ENCODE results near the gene TADA3.

TADA3 gene

DNA sequence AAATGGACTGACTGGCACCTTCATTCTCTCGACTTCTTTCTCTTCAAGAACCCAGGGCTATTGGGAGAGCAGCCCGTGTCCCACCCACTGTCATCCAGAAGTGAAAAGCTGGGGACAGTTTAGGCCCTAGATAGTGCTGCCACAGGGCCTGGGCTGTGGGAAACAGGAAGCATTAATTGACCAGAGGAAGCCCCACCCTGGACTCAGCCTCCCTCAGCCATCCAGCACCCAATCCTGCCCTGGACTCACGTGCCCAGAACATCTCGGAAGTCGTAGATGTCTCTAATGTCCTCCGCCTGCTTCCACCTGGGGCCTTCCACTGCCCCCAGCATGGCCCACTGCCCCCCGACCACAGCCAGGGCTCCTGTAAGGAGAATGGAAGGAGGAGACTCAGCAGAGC lies 24.9 kb downstream of the TADA3 start:
- Histone ChIP-seq H3K36me3 (ENCODE audit: low read depth) (no peaks in the 10 kb centered on the region), H3K27ac (ENCODE audit: poor library complexity, severe bottlenecking) (no peak overlapping the region), H3K4me3 (ENCODE audit: severe bottlenecking) (no peak overlapping the region), H3K9me3 (ENCODE audit: severe bottlenecking) (no peaks in the 10 kb centered on the region), H3K4me1 (ENCODE audit: insufficient read depth, poor library complexity, severe bottlenecking) (no peaks in the 10 kb centered on the region), H3K27me3 (ENCODE audit: insufficient read depth, poor library complexity, severe bottlenecking) (no peaks in the 10 kb centered on the region)
- TF ChIP-seq, protein P1, sequence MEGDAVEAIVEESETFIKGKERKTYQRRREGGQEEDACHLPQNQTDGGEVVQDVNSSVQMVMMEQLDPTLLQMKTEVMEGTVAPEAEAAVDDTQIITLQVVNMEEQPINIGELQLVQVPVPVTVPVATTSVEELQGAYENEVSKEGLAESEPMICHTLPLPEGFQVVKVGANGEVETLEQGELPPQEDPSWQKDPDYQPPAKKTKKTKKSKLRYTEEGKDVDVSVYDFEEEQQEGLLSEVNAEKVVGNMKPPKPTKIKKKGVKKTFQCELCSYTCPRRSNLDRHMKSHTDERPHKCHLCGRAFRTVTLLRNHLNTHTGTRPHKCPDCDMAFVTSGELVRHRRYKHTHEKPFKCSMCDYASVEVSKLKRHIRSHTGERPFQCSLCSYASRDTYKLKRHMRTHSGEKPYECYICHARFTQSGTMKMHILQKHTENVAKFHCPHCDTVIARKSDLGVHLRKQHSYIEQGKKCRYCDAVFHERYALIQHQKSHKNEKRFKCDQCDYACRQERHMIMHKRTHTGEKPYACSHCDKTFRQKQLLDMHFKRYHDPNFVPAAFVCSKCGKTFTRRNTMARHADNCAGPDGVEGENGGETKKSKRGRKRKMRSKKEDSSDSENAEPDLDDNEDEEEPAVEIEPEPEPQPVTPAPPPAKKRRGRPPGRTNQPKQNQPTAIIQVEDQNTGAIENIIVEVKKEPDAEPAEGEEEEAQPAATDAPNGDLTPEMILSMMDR (IDR thresholded peaks at IDR 0.05; ENCODE audit: poor library complexity, severe bottlenecking) = no peak
- no peak for DNase-seq (ENCODE audit: low spot score)
- ATAC-seq (ENCODE audit: low read depth) = no peak

DNA sequence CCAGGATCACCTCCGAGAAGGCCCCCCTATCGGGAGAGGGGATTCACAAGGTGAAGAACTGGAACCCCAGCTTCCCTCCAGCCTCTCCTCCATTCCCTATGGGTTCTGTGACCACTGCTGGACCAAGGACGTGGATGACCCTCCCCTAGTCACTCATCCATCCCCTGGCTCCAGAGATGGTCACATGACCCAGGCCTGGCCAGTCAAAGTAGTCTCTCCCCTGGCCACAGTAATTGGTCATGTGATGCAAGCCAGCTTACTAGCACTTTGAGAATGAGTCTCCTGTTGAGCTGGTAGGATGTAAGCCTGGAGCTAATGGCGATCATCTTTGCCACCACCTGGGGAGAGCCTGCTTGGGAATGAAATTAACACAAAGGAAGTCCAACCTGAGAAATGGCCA lies 26.4 kb downstream of the TADA3 start:
- no peaks in the 10 kb centered on the region for H3K27me3 ChIP-seq (ENCODE audit: insufficient read depth, poor library complexity, severe bottlenecking)
- TF ChIP-seq, protein P1 (IDR thresholded peaks at IDR 0.05; ENCODE audit: poor library complexity, severe bottlenecking) = no peak
- H3K36me3 ChIP-seq (ENCODE audit: low read depth) = no peaks in the 10 kb centered on the region
- ATAC-seq (ENCODE audit: low read depth) (no peak), DNase-seq (ENCODE audit: low spot score) (no peak)
- H3K4me1 ChIP-seq (ENCODE audit: insufficient read depth, poor library complexity, severe bottlenecking) = no peaks in the 10 kb centered on the region
- H3K27ac ChIP-seq (ENCODE audit: poor library complexity, severe bottlenecking) = no peak overlapping the region
- H3K9me3 ChIP-seq (ENCODE audit: severe bottlenecking) = no peaks in the 10 kb centered on the region
- no peak overlapping the region for H3K4me3 ChIP-seq (ENCODE audit: severe bottlenecking)

DNA sequence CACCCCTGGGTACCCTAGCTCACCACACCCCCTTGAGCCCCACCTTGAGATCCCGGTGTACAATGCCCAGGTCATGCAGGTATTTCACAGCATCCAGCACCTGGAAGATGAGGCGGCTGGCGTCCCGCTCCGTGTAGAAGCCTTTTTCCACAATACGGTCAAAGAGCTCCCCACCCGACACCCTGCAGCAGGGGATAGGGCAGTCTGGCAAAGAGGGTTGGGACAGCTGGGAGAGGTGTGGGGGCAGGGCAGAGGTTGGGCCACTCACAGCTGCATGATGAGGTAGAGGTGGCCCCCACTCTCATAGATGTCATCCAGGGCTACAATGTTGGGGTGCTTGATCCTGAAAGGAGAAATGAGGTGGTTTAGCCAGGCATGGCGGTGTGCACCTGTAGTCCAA lies 29.4 kb downstream of the TADA3 start:
- H3K27me3 ChIP-seq (ENCODE audit: insufficient read depth, poor library complexity, severe bottlenecking) = no peaks in the 10 kb centered on the region
- TF ChIP-seq, protein P1 (IDR thresholded peaks at IDR 0.05; ENCODE audit: poor library complexity, severe bottlenecking) = no peak
- H3K4me1 ChIP-seq (ENCODE audit: insufficient read depth, poor library complexity, severe bottlenecking) = no peaks in the 10 kb centered on the region
- DNase-seq (ENCODE audit: low spot score) (no peak), ATAC-seq (ENCODE audit: low read depth) (no peak)
- H3K4me3 ChIP-seq (ENCODE audit: severe bottlenecking) = no peak overlapping the region
- H3K9me3 ChIP-seq (ENCODE audit: severe bottlenecking) = no peaks in the 10 kb centered on the region
- peaks cover 14% of the 10 kb centered on the region; the same call in 1 of the 2 replicates for H3K36me3 ChIP-seq (ENCODE audit: low read depth)
- H3K27ac ChIP-seq (ENCODE audit: poor library complexity, severe bottlenecking) = no peak overlapping the region

DNA sequence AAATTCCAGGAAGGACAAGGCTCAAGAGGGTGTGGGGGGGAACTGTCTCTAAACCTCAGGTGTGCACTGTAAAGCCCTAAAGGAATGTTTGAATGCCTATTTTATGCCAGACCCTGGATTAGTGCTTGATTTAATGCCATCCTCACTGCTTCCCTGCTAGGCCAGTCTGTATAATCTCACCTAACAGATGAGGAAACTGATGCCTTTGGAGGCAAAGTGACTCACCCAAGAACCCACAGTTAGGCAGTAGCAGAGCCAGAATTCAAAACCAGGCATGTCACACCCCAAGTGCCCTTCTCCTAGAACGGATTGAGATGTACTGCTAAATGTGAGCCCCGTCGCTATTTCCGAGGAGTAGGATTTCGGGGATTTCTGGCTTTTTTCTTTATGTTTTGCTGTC lies 30.4 kb downstream of the TADA3 start:
- H3K36me3 ChIP-seq (ENCODE audit: low read depth) = peaks cover 19% of the 10 kb centered on the region
- ATAC-seq (ENCODE audit: low read depth) (no peak), DNase-seq (ENCODE audit: low spot score) (no peak)
- no peaks in the 10 kb centered on the region for H3K9me3 ChIP-seq (ENCODE audit: severe bottlenecking)
- H3K4me1 ChIP-seq (ENCODE audit: insufficient read depth, poor library complexity, severe bottlenecking) = no peaks in the 10 kb centered on the region
- H3K27me3 ChIP-seq (ENCODE audit: insufficient read depth, poor library complexity, severe bottlenecking) = no peaks in the 10 kb centered on the region
- TF ChIP-seq, protein P1 (IDR thresholded peaks at IDR 0.05; ENCODE audit: poor library complexity, severe bottlenecking) = no peak
- no peak overlapping the region for H3K27ac ChIP-seq (ENCODE audit: poor library complexity, severe bottlenecking)
- H3K4me3 ChIP-seq (ENCODE audit: severe bottlenecking) = no peak overlapping the region

DNA sequence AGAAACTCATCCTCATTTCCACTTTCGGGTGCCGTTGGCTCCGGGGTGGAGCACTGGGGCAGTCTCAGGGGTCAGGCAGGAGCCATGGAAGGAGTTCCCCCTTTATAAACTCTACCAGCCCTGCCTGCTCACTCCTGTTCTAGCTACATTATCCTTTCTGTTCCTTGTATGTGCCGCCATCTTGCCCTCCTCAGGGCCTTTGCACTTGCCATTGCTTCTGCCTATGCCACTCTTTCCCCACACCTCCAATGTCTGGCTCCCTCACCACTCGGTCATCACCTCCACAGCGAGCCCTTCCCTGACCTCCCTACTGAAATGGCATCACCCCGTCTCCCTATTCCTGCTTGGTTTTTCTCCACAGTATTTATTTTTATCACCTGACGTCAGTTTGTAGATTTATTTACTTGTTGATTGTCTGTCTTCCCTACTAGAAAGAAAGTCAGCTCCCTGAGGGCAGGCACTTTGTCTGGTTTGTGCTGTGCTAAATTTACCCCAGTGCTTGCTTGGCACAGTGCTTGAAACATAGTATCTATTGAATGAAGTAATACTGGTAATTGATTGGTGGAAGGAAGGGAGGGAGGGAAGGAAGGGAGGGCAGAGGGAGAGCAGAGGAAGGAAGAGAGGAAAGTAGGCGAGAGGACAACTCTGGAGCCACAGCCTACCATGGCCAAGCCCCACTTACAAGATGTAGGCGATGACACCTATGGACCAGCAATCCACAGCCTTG lies 31.3 kb downstream of the TADA3 start:
- DNase-seq (ENCODE audit: low spot score) (no peak), ATAC-seq (ENCODE audit: low read depth) (no peak)
- H3K4me3 ChIP-seq (ENCODE audit: severe bottlenecking) = no peak overlapping the region
- H3K9me3 ChIP-seq (ENCODE audit: severe bottlenecking) = no peaks in the 10 kb centered on the region
- H3K36me3 ChIP-seq (ENCODE audit: low read depth) = peaks cover 29% of the 10 kb centered on the region
- no peaks in the 10 kb centered on the region for H3K27me3 ChIP-seq (ENCODE audit: insufficient read depth, poor library complexity, severe bottlenecking)
- H3K4me1 ChIP-seq (ENCODE audit: insufficient read depth, poor library complexity, severe bottlenecking) = no peaks in the 10 kb centered on the region
- H3K27ac ChIP-seq (ENCODE audit: poor library complexity, severe bottlenecking) = no peak overlapping the region
- TF ChIP-seq, protein P1 (IDR thresholded peaks at IDR 0.05; ENCODE audit: poor library complexity, severe bottlenecking) = no peak

All from RWPE2 (cell line).